K562 (cell line): ENCODE measurements around the gene ATMIN. TPM values are rescaled to one million over a fixed set of nuclear protein-coding genes. Genes with fewer than 3 reads are reported as not detected.

Experiments used
- CBFA2T2 ChIP-seq: fragments of 450-650 bp; conservative IDR thresholded peaks from 2 replicates; pipeline ENCODE4 v1.6.1; 2017; ENCODE audit warnings: mild to moderate bottlenecking
- CREM ChIP-seq: IDR thresholded peaks from 2 replicates; pipeline ENCODE4 v1.6.1; 2014; ENCODE audit warnings: antibody characterized with exemption, low read depth
- ESRRA ChIP-seq: fragments of 450-650 bp; IDR thresholded peaks from 2 replicates; pipeline ENCODE4 v1.6.1; 2014; ENCODE audit warnings: low read depth, mild to moderate bottlenecking, moderate library complexity, borderline replicate concordance
- HEY1 ChIP-seq: fragments of 250-450 bp; sonication (Bioruptor Pico); IDR thresholded peaks from 2 replicates; pipeline ENCODE4 v1.5.0; 2020; ENCODE audit warnings: mild to moderate bottlenecking, moderate library complexity, borderline replicate concordance
- MED1 ChIP-seq: sonication (generic); formaldehyde crosslinking; IDR thresholded peaks from 2 replicates; pipeline ENCODE4 v1.8.1; 2023; ENCODE audit warnings: missing genetic modification reagents, borderline replicate concordance
- NCOA4 ChIP-seq: fragments of 450-650 bp; IDR thresholded peaks from 2 replicates; pipeline ENCODE4 v1.6.1; 2018; ENCODE audit warnings: mild to moderate bottlenecking; ENCODE audit not compliant: partially characterized antibody
- NR2C1 ChIP-seq, 2 experiments: fragments of 450-650 bp; IDR thresholded peaks; 2 replicates each; pipeline ENCODE4 v1.6.1; 2017; ENCODE audit warnings: mild to moderate bottlenecking in 2 of 2, antibody characterized with exemption in 1 of 2, inconsistent platforms in 1 of 2, missing compliant biosample characterization in 1 of 2, missing genetic modification characterization in 1 of 2
- OTX1 ChIP-seq: fragments of 450-650 bp; formaldehyde crosslinking; IDR thresholded peaks from 2 replicates; pipeline ENCODE4 v1.4.0; 2022; ENCODE audit warnings: mild to moderate bottlenecking
- SMAD4 ChIP-seq: fragments of 250-450 bp; sonication (Bioruptor Pico); conservative IDR thresholded peaks from 2 replicates; pipeline ENCODE4 v1.8.0; 2021; ENCODE audit warnings: inconsistent platforms, mild to moderate bottlenecking, moderate library complexity
- STAT5B ChIP-seq: fragments of 250-450 bp; sonication (Bioruptor Pico); IDR thresholded peaks from 2 replicates; pipeline ENCODE4 v1.8.0; 2021; ENCODE audit warnings: mild to moderate bottlenecking, inconsistent platforms
- TEAD1 ChIP-seq, 2 experiments: fragments of 450-650 bp in 1 of 2; sonication (generic) in 1 of 2; formaldehyde crosslinking; IDR thresholded peaks; 2 replicates each; pipeline versions ENCODE4 v1.4.0 to v1.8.0; 2020 to 2022; ENCODE audit warnings: mild to moderate bottlenecking in 2 of 2, missing genetic modification reagents in 1 of 2
- ZNF384 ChIP-seq: IDR thresholded peaks from 2 replicates; pipeline ENCODE4 v1.6.1; 2012; ENCODE audit warnings: low read depth, low read length, improper control_type of control experiment
- ZNF644 ChIP-seq: fragments of 200-800 bp; sonication (Bioruptor generic); IDR thresholded peaks from 2 replicates; pipeline ENCODE4 v1.6.1; 2016; ENCODE audit warnings: low read depth, missing genetic modification characterization, missing compliant biosample characterization
- polyA plus RNA-seq, 8 experiments: library from polyadenylated mRNA; depleted of rRNA in 4 of 8; stranded (reverse) in 5 of 8; unstranded in 3 of 8; fragments of >200 nt; fragmentation: Nextera tagmentation in 2 of 8; fragmentation: Illumina TruSeq in 1 of 8; extraction: Ambion mirVana in 2 of 8; extraction: Trizol in 1 of 8; gene quantifications; 2 replicates each; pipeline versions ENCODE4 v1.2.1 to v1.2.3, GENCODE V29; 2011 to 2014; ENCODE audit warnings: inconsistent platforms in 1 of 8, missing spikeins in 1 of 8
- total RNA-seq, 7 experiments: library from RNA; depleted of rRNA in 6 of 7; stranded (reverse); fragments of >200 nt in 6 of 7; fragmentation: Illumina TruSeq in 2 of 7; extraction: Trizol in 2 of 7; gene quantifications; 2 replicates each; pipeline versions ENCODE4 v1.2.1 to v1.2.3, GENCODE V29; 2011 to 2021; ENCODE audit warnings: low replicate concordance in 1 of 7
- TF ChIP-seq, protein P1 (sequence below): sonication (generic); formaldehyde crosslinking; IDR thresholded peaks from 2 replicates; pipeline ENCODE4 v1.8.0; 2023; ENCODE audit warnings: missing genetic modification reagents, mild to moderate bottlenecking, borderline replicate concordance
- TF ChIP-seq, protein P2 (sequence below): sonication (generic); formaldehyde crosslinking; IDR thresholded peaks from 2 replicates; pipeline ENCODE4 v1.8.0; 2022; ENCODE audit warnings: mild to moderate bottlenecking, missing genetic modification reagents

Gene ATMIN
- total and polyA plus RNA-seq, 9 of the 15 experiments (the other 6 are each of a cell fraction or from before 2014, with no cell fraction given), result 6.7 to 40.9 (median 23.4) TPM

DNA sequence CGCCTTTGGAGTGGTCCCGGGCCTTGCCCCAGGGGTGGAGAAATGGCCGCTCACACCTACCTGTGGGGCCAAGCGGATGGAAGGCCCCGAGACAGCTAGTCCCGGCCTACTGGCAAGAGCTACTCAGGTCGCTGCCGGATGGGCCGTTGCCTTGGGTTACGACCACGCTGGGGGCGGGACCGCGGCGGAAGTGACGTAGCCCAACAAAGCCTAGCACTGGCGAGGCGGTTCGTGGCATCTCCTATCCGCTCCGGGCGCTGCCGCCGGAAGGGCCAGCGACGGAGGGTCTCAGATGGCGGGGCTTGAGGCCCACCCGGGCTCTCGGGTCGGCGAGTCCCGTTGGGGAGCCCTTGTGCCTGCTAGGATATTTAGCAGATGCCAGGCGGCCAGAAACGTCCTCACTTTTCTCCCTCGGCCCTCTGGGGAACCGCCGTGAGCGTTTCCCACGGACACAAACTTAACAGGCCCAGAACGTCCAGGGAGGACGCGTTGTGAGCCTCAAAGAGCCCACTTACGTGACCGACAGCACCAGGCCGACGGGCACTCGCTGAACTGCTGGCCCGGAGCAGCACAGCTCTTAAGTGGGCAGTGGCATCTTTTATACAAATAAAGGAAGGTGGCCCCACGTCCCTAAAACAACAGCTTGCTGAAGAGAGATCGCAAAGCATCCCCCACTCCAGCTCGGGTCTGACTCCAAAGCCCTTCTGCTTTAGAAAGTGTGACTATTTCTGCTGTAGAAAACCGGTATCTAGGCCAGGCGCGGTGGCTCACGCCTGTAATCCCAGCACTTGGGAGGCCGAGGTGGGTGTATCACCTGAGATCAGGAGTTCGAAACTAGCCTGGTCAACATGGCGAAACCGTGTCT is 41.7 kb downstream of the ATMIN start, which contains the start of gene C16orf46 (continued):
- TF ChIP-seq NR2C1 (IDR thresholded peaks at IDR 0.05) (no peak; the same call in 1 of the 2 replicates), NR2C1 (tag; IDR thresholded peaks at IDR 0.05) (peak; percentile 46; the same call in 1 of the 2 replicates), ESRRA (peak; percentile 56), ZNF644 (tag) (peak; percentile 66; the same call in 1 of the 2 replicates), SMAD4 (CRISPR knock-in tag) (peak; percentile 80), TEAD1 (CRISPR knock-in tag; IDR thresholded peaks at IDR 0.05) (0 out of 4 replicates have a peak, but pooled peaks have one; percentile 34 to 48), STAT5B (no peak), ZNF384 (0 out of 2 replicates have a peak, but pooled peaks have one; percentile 3), OTX1 (CRISPR knock-in tag) (0 out of 2 replicates have a peak, but pooled peaks have one; percentile 46), HEY1 (no peak), CREM (peak; percentile 98), CBFA2T2 (no peak), NCOA4 (no peak), MED1 (CRISPR knock-in tag) (no peak)
- TF ChIP-seq, protein P1, sequence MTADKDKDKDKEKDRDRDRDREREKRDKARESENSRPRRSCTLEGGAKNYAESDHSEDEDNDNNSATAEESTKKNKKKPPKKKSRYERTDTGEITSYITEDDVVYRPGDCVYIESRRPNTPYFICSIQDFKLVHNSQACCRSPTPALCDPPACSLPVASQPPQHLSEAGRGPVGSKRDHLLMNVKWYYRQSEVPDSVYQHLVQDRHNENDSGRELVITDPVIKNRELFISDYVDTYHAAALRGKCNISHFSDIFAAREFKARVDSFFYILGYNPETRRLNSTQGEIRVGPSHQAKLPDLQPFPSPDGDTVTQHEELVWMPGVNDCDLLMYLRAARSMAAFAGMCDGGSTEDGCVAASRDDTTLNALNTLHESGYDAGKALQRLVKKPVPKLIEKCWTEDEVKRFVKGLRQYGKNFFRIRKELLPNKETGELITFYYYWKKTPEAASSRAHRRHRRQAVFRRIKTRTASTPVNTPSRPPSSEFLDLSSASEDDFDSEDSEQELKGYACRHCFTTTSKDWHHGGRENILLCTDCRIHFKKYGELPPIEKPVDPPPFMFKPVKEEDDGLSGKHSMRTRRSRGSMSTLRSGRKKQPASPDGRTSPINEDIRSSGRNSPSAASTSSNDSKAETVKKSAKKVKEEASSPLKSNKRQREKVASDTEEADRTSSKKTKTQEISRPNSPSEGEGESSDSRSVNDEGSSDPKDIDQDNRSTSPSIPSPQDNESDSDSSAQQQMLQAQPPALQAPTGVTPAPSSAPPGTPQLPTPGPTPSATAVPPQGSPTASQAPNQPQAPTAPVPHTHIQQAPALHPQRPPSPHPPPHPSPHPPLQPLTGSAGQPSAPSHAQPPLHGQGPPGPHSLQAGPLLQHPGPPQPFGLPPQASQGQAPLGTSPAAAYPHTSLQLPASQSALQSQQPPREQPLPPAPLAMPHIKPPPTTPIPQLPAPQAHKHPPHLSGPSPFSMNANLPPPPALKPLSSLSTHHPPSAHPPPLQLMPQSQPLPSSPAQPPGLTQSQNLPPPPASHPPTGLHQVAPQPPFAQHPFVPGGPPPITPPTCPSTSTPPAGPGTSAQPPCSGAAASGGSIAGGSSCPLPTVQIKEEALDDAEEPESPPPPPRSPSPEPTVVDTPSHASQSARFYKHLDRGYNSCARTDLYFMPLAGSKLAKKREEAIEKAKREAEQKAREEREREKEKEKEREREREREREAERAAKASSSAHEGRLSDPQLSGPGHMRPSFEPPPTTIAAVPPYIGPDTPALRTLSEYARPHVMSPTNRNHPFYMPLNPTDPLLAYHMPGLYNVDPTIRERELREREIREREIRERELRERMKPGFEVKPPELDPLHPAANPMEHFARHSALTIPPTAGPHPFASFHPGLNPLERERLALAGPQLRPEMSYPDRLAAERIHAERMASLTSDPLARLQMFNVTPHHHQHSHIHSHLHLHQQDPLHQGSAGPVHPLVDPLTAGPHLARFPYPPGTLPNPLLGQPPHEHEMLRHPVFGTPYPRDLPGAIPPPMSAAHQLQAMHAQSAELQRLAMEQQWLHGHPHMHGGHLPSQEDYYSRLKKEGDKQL (CRISPR knock-in tag), result no peak
- TF ChIP-seq, protein P2, sequence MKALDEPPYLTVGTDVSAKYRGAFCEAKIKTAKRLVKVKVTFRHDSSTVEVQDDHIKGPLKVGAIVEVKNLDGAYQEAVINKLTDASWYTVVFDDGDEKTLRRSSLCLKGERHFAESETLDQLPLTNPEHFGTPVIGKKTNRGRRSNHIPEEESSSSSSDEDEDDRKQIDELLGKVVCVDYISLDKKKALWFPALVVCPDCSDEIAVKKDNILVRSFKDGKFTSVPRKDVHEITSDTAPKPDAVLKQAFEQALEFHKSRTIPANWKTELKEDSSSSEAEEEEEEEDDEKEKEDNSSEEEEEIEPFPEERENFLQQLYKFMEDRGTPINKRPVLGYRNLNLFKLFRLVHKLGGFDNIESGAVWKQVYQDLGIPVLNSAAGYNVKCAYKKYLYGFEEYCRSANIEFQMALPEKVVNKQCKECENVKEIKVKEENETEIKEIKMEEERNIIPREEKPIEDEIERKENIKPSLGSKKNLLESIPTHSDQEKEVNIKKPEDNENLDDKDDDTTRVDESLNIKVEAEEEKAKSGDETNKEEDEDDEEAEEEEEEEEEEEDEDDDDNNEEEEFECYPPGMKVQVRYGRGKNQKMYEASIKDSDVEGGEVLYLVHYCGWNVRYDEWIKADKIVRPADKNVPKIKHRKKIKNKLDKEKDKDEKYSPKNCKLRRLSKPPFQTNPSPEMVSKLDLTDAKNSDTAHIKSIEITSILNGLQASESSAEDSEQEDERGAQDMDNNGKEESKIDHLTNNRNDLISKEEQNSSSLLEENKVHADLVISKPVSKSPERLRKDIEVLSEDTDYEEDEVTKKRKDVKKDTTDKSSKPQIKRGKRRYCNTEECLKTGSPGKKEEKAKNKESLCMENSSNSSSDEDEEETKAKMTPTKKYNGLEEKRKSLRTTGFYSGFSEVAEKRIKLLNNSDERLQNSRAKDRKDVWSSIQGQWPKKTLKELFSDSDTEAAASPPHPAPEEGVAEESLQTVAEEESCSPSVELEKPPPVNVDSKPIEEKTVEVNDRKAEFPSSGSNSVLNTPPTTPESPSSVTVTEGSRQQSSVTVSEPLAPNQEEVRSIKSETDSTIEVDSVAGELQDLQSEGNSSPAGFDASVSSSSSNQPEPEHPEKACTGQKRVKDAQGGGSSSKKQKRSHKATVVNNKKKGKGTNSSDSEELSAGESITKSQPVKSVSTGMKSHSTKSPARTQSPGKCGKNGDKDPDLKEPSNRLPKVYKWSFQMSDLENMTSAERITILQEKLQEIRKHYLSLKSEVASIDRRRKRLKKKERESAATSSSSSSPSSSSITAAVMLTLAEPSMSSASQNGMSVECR (CRISPR knock-in tag), result peak; percentile 98
